Effector CD4-positive, alpha-beta T cell (primary cell): Measurements from ENCODE around the gene GDI2.
A peak's percentile ranks its signal among the peaks of the same experiment; 100 is the strongest.
"Not testable (repeated sequence)": the region's sequence is repeated elsewhere in the genome, so short reads cannot be mapped to it uniquely, and the experiment has no call there.

Experiments
- DNase-seq: peaks from one replicate; pipeline ENCODE4 v3.0.0-alpha.2; 2020
- total RNA-seq: gene quantifications from one replicate; lab custom pipeline; 2026; lab: John Stamatoyannopoulos, UW

Gene GDI2
- total RNA-seq, result 112 reads per million, percentile 85 among the genes with 10 or more reads in this experiment

DNA sequence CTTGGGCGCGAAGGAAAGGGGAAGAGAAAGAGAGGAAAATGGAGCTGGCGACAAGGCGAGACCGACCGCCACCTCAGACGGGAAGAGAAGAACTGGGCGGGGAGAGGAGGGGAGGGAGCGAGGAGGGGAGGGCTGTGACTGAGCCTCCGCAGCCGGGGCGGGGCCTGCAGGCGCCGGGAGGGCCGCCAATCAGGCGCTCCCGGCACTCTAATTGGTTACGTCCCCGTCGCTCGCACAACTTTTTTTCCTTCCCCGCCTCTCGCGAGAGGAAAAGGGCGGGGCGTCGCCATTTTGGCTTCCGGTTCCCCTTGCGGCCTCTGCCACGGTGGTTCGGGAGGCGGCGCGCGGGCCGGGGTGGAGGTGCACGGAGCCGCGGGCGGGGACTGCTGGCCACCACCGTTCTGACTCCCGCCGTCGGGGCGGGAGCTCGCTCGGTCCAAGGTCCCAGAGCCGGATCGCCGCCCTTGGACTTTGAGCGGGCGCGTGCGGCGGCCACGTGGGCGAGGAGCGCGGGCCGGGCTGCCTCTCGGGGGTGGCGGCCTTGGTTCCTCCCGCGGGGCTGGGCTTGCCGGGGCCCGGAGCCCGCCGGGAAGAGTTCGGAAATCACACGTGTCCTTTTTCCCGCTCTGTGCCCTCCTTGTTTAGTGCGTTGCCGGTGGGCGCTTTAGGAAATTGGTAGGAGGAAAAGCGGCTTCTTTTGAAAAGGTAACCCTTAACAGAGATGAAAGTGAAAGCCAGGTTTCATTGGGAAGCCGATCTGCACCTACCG, at the start of gene GDI2:
Gene GDI2 (minus strand): TSS at position 94 of the 769 bp plus-strand sequence. CDS start 176 bp downstream, outside the sequence.
- peak; percentile 97 for DNase-seq

DNA sequence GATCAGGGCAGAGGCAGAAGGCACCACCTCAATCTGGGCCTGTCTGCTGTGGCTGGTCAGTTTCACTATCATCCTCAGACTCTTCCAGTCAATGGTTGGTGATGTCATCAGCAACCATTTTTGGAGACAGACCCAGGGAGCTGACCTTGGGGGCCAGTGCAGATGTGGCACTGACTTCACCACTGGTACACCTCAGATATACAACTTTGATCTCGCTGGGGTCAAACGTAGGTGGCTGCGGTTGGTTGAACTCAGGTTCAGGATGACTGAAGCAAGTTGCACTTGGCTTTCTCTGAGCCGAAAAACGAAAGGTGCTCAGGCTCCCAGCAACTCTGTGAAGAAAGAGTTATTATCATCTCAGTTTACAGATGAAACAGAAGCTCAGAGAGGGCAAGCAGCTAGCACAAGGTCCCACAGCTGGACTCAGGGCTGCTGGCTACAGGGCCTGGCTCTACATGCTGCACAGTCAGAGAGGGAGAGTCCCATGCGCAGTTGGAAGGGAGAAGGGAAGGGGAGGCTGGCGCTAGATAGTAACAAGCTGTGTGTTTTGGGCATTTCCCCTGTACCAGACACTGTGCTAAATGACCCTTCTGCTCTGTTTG, 49.2 kb upstream of the GDI2 start:
- DNase-seq, result no peak

DNA sequence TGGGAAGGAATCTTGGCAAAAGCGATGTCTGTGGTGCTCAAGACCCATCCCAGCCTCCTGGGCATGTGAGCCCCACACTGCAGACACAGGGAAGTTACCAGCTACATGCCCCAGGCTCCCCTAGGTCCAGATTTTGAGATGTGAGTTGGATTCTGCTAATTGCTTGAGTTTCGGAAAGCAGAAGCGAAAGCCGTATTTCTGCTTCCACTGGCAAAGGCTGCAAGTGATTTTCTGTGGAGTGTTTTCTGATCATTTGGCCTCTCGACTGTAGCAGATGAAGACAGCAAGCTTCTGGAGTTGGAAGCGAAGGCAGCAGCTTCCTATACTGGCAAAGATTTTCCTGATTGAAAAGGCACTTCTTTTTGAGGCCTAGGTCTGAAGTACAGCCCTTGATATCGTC, 46.8 kb upstream of the GDI2 start:
- DNase-seq, result no peak

DNA sequence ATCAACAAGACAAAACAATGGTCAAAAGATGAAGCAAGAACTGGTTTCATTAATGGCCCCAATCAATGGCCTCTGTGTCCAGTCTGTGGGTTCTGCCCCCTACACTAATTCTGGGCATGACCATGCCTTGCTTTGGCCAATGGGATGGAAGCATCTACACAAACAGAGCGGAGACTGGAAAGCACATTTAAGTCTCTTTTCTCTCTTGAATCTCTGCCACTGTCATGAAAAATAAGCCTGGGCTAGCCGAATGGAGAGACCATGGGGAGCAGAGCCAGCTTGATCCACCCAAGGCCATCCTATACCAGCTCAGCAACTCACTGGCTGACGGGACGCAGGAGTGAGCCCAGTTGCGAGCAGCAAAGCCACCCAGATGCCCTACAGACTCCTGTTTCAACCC, 45.6 kb upstream of the GDI2 start:
- no peak for DNase-seq

- no peak for DNase-seq
Observed at GRCh38 chr10:5856701-5857004, 43.4 kb upstream of the GDI2 start.

DNA sequence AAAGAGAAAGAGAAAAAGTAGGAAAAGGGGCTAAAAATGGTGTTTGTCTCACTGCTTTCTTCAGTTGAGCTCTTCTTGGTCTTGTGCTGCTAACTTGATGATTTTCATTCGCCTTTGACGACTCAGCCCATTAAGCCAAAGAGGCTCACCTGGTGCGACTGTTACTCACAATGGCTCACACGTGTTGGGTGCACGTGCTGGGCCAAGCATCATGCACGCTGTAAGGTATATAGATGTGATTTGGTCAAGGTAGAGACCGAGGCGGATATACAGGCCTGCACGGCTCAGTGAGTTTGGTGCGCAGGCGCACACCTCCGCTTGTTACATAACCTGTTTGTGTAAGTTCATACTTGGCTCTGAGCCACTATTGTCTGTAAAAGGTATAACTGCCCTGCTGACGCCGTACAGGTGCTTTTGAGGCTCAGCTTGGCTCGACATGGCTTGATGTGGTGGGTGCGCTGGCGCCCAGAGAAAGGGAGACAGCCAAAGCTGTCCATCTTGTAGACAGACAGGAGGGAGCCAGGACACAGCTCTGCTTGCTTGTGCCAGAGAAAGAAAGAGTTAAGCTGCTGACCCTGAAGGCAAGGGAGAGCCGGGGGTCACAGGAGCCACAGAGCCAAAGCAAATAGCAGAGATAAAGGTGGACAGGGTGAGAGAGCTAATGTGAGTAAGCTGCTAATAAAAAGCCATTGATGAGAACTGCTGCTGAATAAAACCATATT, 42.9 kb upstream of the GDI2 start:
- DNase-seq, result no peak

DNA sequence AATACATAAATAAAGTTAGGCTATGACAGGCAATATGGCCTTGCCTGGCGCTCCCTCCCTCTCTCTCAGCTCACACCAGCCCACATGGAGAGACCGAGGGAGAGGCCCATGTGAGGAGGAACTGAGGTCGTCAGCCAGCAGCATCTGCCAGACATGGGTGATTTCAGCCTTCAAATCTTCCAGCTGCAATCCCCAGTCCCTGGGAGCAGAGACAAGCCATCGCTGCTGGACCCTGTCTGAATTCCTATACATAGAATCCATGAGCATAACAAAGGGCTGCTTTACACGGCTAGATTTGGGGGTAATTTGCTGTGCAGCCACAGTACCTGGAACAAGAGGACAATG, 40.9 kb upstream of the GDI2 start:
- DNase-seq, result no peak

DNA sequence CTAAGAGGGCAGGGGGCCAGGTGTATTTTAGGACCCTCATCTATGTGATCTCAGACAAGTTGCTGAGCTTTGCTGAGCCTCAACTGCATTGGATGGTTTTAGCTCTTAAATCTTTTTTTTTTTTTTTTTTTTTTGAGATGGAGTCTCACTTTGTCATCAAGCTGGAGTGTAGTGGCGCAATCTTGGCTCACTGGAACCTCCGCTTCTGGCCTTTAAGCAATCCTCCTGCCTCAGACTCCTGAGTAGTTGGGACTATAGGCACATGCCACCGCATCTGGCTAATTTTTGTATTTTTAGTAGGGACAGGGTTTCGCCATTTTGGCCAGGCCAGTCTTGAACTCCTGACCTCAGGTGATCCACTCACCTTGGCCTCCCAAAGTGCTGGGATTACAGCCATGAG, 33.4 kb upstream of the GDI2 start:
- not testable (repeated sequence) for DNase-seq

DNA sequence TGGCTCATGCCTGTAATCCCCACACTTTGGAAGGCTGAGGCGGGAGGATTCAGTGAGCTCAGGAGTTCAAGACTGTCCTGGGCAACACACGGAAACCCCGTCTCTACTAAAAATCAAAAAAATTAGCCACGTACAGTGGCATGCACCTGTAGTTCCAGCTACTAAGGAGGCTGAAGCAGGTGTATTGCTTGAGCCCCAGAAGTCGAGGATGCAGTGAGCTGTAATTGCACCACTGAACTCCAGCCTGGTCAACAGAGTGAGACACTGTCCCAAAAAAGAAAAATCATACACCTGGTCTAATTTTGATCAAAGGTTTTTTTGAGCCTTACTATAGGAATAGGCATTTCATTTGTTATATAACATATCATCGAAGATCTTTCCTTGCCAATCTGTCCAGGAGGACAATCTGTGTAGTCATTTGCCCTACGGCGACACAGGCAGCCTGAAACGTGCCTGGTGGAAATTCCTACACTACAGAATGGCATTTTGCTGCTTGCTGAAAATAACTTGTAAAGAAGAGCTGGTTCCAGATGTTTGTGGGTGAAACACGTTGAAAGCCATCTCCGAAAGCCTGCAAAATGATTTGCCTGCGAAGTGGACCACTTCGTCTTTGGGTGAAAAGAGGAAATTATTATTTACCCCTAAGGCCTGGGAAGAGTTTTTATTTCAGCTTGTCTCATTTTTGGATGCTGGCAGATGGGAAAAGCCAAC, 31.3 kb upstream of the GDI2 start:
- DNase-seq, result no peak

GRCh38 chr10:5843686-5844344, 30.6 kb upstream of the GDI2 start:
- no peak for DNase-seq

- DNase-seq, result no peak
Observed at GRCh38 chr10:5841965-5842364, 28.7 kb upstream of the GDI2 start.

DNA sequence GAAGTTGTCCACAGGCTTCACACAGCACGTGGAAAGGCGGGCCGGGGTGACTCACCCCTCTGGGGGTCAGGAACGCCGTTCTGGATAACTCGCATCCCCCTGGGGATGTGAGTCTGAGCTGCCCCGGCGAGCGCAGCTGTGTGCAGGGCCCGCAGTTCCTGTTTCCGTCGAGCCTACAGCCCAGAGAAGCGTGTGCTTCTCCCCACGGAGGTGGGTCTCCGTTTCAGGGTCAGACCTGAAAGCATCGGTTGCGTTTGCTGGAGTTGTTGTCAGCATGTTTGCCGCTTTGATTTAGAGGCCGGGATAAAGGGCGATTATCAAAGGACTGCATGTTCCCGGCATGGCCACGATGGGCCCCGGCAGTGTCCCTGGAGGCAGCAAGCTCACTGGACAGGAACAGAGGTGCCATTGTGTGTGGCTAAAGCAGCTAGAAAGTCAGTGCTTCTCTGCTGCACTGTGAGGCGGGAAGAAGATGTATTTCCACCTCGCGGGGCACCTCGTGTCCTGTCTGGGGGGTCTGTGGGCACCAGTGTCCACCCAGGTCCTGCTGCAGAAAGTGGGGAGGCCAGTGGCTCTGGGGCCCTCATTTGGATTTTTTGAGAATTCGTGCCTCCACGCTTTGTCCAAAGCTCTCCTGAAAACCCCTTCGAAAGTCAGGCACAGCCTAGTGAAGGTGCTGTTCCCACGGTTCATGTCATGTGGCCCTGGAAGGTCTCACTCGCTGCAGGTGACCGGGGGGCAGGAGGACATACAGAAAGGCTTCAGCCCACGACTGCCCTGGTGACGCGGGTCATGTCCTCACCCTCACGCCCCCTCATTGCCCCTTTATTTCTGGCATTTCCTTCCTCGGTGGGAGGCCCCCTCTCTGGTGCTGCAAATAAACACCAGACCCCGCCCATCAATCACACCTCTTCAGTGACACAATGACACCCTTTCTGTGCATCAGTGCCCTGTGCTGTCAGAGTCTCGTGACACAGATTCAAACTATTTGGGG, 27.4 kb upstream of the GDI2 start:
- no peak for DNase-seq

DNA sequence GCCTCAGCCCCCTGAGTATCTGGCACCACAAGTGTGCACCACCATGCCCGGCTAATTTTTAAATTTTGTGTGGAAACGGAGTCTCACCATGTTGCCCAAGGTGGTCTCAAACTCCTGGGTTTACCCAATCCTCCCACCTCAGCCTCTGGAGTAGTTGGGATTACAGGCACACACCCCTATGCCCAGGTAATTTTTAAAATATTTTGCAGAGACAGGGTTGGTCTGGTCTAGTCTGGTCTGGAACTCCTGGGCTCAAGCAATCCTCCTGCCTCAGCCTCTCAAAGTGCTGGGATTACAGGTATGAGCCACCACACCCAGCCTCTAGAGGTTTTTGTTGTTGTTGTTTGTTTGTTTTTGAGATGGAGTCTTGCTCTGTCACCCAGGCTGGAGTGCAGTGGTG, 22.9 kb upstream of the GDI2 start:
- DNase-seq, result not testable (repeated sequence)

- DNase-seq, result no peak
Observed at GRCh38 chr10:5835446-5836095, 22.3 kb upstream of the GDI2 start.

GRCh38 chr10:5833814-5834213, 20.6 kb upstream of the GDI2 start:
- DNase-seq, result no peak

GRCh38 chr10:5832946-5833345, 19.7 kb upstream of the GDI2 start:
- no peak for DNase-seq

GRCh38 chr10:5831446-5831782, 18.2 kb upstream of the GDI2 start:
- DNase-seq, result no peak

DNA sequence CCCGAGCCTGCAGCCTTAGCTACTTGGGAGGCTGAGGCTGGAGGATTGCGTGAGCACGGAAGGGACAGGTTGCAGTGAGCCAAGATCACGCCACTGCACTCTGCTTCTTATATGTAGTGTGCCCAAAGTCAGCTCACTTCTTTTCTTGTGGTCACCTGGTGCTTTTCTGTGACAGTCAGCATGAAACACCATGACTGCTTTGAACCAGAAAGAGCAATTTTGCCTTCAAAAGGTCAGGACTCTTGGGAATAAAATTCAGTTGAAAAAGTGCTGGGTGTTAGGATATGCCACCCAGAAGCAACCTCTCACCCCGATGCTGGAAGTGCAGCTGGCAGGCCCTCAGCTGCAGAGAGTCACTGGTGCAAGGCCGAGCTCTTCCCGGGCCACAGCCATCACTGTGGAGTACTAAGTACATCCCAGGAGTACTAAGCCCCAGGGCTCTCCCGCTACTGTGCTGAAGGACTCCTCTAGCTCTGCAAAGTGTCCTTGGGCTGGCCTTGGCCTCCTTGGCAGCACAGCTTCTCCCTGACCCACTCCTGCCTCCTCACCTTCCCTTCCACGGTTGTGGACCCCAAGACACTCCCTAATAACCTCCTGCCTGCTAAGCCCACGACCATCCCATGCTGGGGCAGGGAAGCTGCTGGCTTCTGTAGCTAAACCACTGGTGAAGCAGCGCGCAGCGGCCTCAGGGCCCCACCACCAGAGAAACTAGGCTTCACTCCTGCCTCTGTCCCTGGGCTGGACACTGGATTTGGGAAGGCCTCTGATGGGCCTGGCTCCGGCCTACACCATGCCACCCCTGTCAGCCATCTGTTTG, 17.6 kb upstream of the GDI2 start:
- no peak for DNase-seq

GRCh38 chr10:5829267-5829666, 16.0 kb upstream of the GDI2 start:
- no peak for DNase-seq

DNA sequence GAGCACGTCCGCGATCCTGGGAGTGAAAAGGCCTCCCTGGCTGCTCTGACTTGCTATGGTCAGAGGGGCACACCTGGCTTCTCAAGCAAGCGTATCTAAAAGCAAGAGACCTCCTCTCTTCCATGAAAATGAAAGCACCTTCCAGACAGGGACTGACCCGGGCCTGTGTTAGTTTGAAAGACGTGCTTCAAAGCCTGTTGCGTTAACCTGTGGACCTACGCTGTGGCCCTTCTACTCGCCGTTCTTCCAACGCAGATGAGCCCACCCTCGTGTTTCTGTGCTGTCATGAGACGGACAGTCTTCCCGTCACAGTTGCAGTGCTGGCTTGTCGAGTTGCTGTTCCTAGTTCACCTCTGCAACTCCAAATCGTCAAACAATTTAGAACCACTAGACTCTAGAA, 15.5 kb upstream of the GDI2 start:
- DNase-seq, result no peak
